ENCODE data around the gene GCG. TPM values are rescaled to one million over a fixed set of nuclear protein-coding genes. Genes with fewer than 3 reads are reported as not detected.

Gene GCG
- total and polyA plus RNA-seq, 2 donors (not counting 3 experiments of a cell fraction or from before 2014, with no cell fraction given) = not detected

DNA sequence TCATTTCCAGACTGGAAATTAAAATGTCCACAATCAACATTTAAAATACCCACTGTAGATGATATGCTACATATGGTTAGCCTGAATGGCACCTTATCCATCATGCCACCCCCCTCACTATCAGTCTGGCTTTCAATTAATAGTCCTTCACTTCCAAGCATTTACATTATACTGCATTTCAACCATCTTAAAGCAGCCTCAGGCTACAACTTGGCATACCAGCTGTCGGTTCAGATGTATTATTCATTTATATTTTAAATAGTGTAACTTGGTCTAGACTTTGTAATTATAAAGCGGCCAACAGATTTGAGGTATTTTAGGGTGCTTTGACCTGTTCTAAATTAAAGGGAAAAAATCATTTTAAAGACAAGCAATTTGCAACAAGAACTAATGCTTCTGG, 2.6 kb downstream of the GCG start:
- FAIRE-seq = no peak
- TF ChIP-seq EZH2 (IDR thresholded peaks at IDR 0.05; ENCODE audit: borderline replicate concordance, low read depth, low read length, severe bottlenecking) = no peak
- TF ChIP-seq, protein P1, sequence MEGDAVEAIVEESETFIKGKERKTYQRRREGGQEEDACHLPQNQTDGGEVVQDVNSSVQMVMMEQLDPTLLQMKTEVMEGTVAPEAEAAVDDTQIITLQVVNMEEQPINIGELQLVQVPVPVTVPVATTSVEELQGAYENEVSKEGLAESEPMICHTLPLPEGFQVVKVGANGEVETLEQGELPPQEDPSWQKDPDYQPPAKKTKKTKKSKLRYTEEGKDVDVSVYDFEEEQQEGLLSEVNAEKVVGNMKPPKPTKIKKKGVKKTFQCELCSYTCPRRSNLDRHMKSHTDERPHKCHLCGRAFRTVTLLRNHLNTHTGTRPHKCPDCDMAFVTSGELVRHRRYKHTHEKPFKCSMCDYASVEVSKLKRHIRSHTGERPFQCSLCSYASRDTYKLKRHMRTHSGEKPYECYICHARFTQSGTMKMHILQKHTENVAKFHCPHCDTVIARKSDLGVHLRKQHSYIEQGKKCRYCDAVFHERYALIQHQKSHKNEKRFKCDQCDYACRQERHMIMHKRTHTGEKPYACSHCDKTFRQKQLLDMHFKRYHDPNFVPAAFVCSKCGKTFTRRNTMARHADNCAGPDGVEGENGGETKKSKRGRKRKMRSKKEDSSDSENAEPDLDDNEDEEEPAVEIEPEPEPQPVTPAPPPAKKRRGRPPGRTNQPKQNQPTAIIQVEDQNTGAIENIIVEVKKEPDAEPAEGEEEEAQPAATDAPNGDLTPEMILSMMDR (IDR thresholded peaks at IDR 0.05; ENCODE audit: extremely low read depth in 1 of 2, insufficient read depth in 1 of 2, low read depth in 1 of 2, low read length in 2 of 2) = no peak
- no peak for TF ChIP-seq FOS (IDR thresholded peaks at IDR 0.05; ENCODE audit: borderline replicate concordance, insufficient read depth, low read length)
- no peak for TF ChIP-seq POLR2AphosphoS5 (IDR thresholded peaks at IDR 0.05; ENCODE audit: insufficient read depth, low read depth, low read length)
- ChIA-PET CTCF (interaction anchor here (1.4 to 4.3 kb wide), 4 partner anchors 10 to 149 kb away, joined by 3 to 42 read pairs (median 8); no protein-coding TSS in a partner anchor), POLR2A (no interaction called here)
- no peak overlapping the region for H2AFZ ChIP-seq (ENCODE audit: low read depth, low read length)
- DNase-seq (ENCODE audit: low read depth, low spot score) = no peak
- H3K4me2 ChIP-seq (ENCODE audit: insufficient read depth, low read length) = no peak overlapping the region
- no TSS peak for BruUV-seq (replicated peaks)
- no peaks in the 10 kb centered on the region for H3K4me1 ChIP-seq (ENCODE audit: control insufficient read depth, extremely low read depth, insufficient read depth, low read length)
- no peak overlapping the region for H3K9ac ChIP-seq (replicated peaks; ENCODE audit: extremely low read depth, insufficient read depth, low read length)
- H4K20me1 ChIP-seq (replicated peaks; ENCODE audit: control insufficient read depth, extremely low read depth, insufficient read depth, low read length) = no peaks in the 10 kb centered on the region
- H3K9me3 ChIP-seq (replicated peaks; ENCODE audit: control insufficient read depth, insufficient read depth, low read length) = no peaks in the 10 kb centered on the region
- no peaks in the 10 kb centered on the region for H3K36me3 ChIP-seq (ENCODE audit: control insufficient read depth in 2 of 2, extremely low read depth in 1 of 2, insufficient read depth in 2 of 2, low read length in 2 of 2)
- H3K9me1 ChIP-seq (replicated peaks; ENCODE audit: control insufficient read depth, extremely low read depth, insufficient read depth, low read length) = no peaks in the 10 kb centered on the region
- no peak overlapping the region for H3K27ac ChIP-seq (ENCODE audit: insufficient read depth, low read depth, low read length)
- intact Hi-C loops (cut with micrococcal nuclease) (no loop called here), dilution Hi-C loops (cut with MboI; ENCODE audit: extremely low pct_ligation_motif_present, low sequenced_read_pairs) (no loop called here)
- H3K4me3 ChIP-seq (replicated peaks in 1 of 3; ENCODE audit: insufficient read depth in 1 of 3, low read depth in 1 of 3, low read length in 3 of 3) = no peak overlapping the region
- H3K27me3 ChIP-seq (ENCODE audit: control insufficient read depth in 2 of 2, insufficient read depth in 2 of 2, low read length in 2 of 2) = peaks cover 4 to 20% of the 10 kb centered on the region in 2 experiments
- no peaks in the 10 kb centered on the region for H3K79me2 ChIP-seq (ENCODE audit: control insufficient read depth, insufficient read depth, low read length)

DNA sequence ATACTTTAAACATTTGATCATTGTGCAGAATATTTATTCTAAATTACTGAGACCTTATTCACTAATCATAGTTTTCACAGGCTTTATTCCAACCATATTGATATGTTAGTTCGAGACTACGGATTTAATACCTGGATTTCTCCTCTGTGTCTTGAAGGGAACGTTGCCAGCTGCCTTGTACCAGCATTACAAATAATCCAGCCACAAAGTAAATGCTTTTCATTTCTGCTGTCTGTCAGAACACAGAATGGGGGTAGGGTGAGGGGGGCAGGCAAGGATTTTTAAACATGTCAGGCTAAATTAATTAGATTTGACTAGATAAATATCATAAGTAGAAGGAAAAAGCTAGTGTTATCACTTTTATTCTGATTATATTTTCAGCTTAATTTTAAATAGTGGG, 3.1 kb downstream of the GCG start:
- H3K9me3 ChIP-seq (replicated peaks; ENCODE audit: control insufficient read depth, insufficient read depth, low read length) = no peaks in the 10 kb centered on the region
- no peaks in the 10 kb centered on the region for H4K20me1 ChIP-seq (replicated peaks; ENCODE audit: control insufficient read depth, extremely low read depth, insufficient read depth, low read length)
- no peak overlapping the region for H3K27ac ChIP-seq (ENCODE audit: insufficient read depth, low read depth, low read length)
- dilution Hi-C loops (cut with MboI; ENCODE audit: extremely low pct_ligation_motif_present, low sequenced_read_pairs) = no loop called here
- no peak overlapping the region for H3K4me3 ChIP-seq (replicated peaks in 1 of 3; ENCODE audit: insufficient read depth in 1 of 3, low read depth in 1 of 3, low read length in 3 of 3)
- H3K4me2 ChIP-seq (ENCODE audit: insufficient read depth, low read length) = no peak overlapping the region
- H3K36me3 ChIP-seq (ENCODE audit: control insufficient read depth in 2 of 2, extremely low read depth in 1 of 2, insufficient read depth in 2 of 2, low read length in 2 of 2) = no peaks in the 10 kb centered on the region
- TF ChIP-seq GATA2 (IDR thresholded peaks at IDR 0.05; ENCODE audit: insufficient read depth, insufficient read length, low read depth, low read length) (no peak), FOS (IDR thresholded peaks at IDR 0.05; ENCODE audit: borderline replicate concordance, insufficient read depth, low read length) (no peak), MYC (IDR thresholded peaks at IDR 0.05; ENCODE audit: low read depth, low read length) (no peak), JUN (IDR thresholded peaks at IDR 0.05; ENCODE audit: borderline replicate concordance, insufficient read depth, insufficient read length, low read depth) (no peak), POLR2AphosphoS5 (IDR thresholded peaks at IDR 0.05; ENCODE audit: insufficient read depth, low read depth, low read length) (no peak), POLR2A (IDR thresholded peaks at IDR 0.05; ENCODE audit: low read depth, low read length) (no peak), EZH2 (IDR thresholded peaks at IDR 0.05; ENCODE audit: borderline replicate concordance, low read depth, low read length, severe bottlenecking) (no peak)
- TF ChIP-seq, protein P2, sequence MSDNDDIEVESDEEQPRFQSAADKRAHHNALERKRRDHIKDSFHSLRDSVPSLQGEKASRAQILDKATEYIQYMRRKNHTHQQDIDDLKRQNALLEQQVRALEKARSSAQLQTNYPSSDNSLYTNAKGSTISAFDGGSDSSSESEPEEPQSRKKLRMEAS (IDR thresholded peaks at IDR 0.05; ENCODE audit: insufficient read depth, insufficient read length) = no peak
- TF ChIP-seq, protein P1 (IDR thresholded peaks at IDR 0.05; ENCODE audit: extremely low read depth in 1 of 2, insufficient read depth in 1 of 2, low read depth in 1 of 2, low read length in 2 of 2) = no peak
- no peaks in the 10 kb centered on the region for H3K79me2 ChIP-seq (ENCODE audit: control insufficient read depth, insufficient read depth, low read length)
- H3K9ac ChIP-seq (replicated peaks; ENCODE audit: extremely low read depth, insufficient read depth, low read length) = no peak overlapping the region
- DNase-seq (ENCODE audit: low read depth, low spot score) (no peak), FAIRE-seq (no peak)
- BruUV-seq (replicated peaks) = no TSS peak
- peaks cover 4 to 20% of the 10 kb centered on the region in 2 experiments for H3K27me3 ChIP-seq (ENCODE audit: control insufficient read depth in 2 of 2, insufficient read depth in 2 of 2, low read length in 2 of 2)
- H2AFZ ChIP-seq (ENCODE audit: low read depth, low read length) = no peak overlapping the region
- no peaks in the 10 kb centered on the region for H3K9me1 ChIP-seq (replicated peaks; ENCODE audit: control insufficient read depth, extremely low read depth, insufficient read depth, low read length)
- CTCF ChIA-PET = interaction anchor here (0.8 to 4.3 kb wide), 5 partner anchors 11 to 150 kb away, joined by 3 to 42 read pairs (median 6); no protein-coding TSS in a partner anchor
- intact Hi-C loops (cut with micrococcal nuclease) = no loop called here
- POLR2A ChIA-PET = no interaction called here
- no peaks in the 10 kb centered on the region for H3K4me1 ChIP-seq (ENCODE audit: control insufficient read depth, extremely low read depth, insufficient read depth, low read length)

Measured in endothelial cell of umbilical vein (primary cell).